Medulla oblongata (tissue), 1 donor: ENCODE results near the gene TEX44.
A peak's percentile ranks its signal among the peaks of the same experiment; 100 is the strongest.
"Not testable (repeated sequence)": the region's sequence is repeated elsewhere in the genome, so short reads cannot be mapped to it uniquely, and the experiment has no call there.

ENCODE experiments used
- DNase-seq: peaks from one replicate; pipeline ENCODE4 v3.0.0-alpha.2; 2015; ENCODE audit errors: extremely low spot score

The TEX44 gene

DNA sequence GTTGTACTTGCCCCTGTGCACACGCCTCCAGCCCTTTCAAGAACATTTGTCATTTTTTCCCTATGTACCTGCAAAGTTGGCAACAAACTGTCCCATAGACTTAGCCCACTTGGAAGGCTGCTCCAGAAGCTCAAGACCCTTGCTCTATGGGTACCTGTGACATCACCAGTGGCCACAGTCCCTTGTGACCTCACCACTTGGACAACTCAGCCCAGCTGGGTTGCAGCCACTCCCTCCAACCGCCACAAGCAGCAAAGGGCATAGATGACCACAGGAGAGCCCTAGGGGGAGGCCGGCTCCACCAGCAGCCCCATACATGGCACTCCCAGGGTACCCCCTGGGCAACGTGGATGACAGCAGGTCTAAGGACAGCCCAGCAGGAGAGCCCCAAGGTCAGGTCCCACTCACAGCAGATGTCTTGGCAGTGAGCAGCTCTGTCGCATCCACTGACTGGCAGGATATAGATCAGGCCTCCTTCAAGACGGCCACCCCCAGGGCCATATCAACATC is at the start of gene TEX44:
Gene TEX44, plus strand, starts transcription at position 229 of the 510 bp plus-strand sequence. Its CDS starts 88 bp downstream, at position 317.
- no peak for DNase-seq

DNA sequence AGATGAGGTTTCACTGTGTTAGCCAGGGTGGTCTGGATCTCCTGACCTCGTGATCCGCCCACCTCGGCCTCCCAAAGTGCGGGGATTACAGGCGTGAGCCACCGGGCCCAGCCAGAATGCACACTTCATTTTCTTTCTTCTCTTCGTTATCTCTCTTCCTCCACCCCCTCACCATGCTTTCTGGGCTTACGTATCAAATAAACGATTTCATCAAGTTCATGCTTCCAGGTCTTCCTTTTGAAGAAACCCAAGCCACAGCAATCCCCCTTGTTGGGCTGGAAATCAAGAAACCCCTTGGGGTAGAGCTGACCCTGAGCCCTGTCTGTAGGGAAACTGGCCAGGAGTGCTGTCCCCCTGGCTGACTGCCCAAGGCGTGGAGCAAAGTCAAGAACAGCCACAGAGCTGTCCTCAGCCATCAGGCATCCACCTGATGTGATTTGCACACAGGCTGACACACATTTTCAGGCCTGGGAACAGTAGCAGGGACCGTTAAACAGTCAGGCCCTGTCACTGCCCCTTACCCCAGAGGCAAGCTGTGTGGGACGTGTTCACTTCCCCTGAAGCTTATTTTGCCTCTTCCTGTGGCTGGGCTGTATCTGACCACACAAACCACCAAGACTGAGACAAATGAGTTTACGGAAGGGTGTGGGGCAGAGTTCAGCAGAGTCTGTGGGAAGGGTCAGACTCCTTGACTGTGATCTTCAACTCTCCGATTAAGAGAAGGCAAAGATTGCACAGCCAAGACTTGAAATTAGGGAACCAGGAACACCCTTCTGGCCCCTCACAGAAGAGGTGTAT is 47.4 kb upstream of the TEX44 start:
- peak; percentile 86 for DNase-seq

- no peak for DNase-seq
Observed at GRCh38 chr2:231546014-231546715, 46.5 kb upstream of the TEX44 start.

DNA sequence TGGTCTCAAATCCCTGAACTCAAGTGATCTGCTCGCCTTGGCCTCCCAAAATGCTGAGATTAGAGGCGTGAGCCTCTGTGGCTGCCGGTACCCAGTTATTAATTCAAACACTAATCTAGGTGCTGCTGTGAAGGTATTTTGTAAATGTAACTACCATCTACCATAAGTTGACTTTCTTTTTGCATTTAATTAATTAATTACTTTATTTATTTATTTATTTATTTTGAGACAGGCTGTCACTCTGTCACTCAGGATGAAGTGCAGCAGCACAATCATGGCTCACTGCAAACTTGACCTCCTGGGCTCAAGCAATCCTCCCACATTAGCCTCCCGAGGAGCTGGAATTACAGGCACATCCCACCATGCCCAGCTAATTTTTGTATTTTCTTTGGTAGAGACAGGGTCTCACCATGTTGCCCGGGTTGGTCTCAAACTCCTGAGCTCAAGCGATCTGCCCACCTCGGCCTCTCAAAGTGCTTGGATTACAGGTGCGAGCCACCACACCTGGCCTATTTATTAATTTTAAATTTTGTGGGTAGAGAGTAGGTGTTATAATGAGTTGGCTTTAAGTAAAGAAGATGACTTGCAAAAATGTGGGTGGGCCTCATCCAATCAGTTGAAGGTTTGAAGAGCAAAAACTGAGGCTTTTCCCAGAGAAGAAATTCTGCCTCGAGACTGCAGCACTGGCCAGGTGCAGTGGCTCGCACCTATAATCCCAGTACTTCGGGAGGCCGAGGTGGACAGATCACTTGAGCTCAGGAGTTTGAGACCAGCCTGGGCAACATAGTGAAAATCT is 45.2 kb upstream of the TEX44 start:
- DNase-seq, result no peak

- no peak for DNase-seq
Observed at GRCh38 chr2:231548752-231549151, 43.9 kb upstream of the TEX44 start.

DNA sequence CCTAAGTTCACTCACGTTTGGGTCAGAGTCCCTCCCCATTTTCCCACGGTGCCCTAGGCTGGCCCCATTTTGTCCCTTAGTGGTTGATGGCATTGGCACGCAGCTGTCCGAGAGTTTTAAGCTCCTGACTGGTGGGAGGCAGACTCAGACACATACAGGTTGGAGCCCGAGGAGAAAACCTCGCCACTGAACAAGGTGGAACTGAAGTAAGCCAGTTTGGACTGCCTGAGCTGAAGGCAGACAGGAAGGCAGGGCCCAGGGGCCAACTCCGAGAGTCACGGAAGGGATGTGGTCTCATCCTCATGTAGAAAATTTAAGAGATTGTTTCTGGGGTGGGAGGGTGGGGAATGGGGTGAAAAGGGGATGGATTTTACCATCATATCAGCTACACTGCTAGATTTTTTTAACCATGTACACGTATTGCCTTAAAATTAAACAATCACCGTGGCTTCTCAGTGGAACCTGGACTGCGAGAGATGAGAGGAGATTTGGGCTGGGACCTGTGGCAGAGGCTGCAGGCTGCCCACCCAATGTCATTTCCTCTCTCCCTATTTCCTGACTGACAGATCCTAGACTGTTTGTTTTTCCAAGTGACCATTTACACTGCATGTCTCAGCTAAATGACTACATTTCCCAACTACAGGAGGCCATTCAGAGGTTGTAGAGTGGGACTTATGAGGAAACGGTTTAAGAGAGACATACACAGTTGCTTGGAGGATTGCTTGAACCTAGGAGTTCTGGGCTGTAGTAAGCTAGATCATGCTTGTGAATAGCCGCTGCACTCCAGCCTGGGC is 43.0 kb upstream of the TEX44 start:
- DNase-seq, result no peak

- no peak for DNase-seq
Observed at GRCh38 chr2:231552752-231553151, 39.9 kb upstream of the TEX44 start.

GRCh38 chr2:231554327-231554726 is 38.3 kb upstream of the TEX44 start:
- DNase-seq, result no peak

- peak; percentile 30 for DNase-seq
Observed at GRCh38 chr2:231554748-231555545, 37.7 kb upstream of the TEX44 start.

DNA sequence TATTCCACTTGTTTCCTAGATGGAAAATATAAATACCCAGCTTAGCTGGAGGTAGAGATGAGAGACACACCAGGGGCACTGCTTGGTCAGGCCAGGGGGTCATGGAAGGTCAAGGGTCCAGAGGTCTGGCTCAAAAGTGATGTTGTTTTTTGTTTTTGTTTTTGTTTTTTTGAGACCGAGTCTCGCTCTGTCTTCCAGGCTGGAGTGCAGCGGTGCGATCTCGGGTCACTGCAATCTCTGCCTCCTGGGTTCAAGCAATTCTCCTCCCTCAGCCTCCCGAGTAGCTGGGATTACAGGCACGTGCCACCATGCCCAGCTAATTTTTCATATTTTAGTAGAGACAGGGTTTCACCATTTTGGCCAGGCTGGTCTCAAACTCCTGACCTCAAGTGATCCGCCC is 36.2 kb upstream of the TEX44 start:
- DNase-seq, result not testable (repeated sequence)

GRCh38 chr2:231556981-231557380 is 35.7 kb upstream of the TEX44 start:
- DNase-seq, result no peak

- DNase-seq, result peak; percentile 90
Observed at GRCh38 chr2:231557571-231558217, 35.0 kb upstream of the TEX44 start.

DNA sequence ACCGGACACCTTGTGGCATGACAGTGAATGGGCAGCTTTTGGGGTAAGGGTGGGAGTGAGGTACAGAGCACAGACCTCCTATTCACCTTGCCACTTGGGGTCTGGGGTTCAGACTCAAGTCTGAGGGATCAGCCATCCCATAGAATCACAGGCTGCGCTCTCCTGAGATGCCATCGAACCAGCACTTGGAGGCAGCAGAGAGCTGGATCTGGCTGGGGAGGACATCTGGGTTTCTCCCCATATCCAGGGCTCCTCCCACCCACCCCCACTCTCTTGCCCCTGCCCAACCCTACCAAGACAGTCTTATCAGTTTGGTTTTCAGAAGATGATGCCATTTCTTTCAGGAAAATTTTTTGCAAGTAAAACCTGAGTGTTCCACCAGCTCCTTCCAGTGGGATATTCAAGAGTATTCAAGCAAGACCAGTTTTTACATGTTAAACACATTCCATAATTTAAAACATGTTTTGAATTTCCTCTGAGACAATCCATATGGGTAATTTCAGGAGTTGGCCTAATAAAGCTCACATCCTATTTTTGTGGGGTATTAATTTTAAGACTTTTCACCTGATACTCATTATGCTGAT is 29.2 kb upstream of the TEX44 start:
- peak; percentile 88 for DNase-seq

DNA sequence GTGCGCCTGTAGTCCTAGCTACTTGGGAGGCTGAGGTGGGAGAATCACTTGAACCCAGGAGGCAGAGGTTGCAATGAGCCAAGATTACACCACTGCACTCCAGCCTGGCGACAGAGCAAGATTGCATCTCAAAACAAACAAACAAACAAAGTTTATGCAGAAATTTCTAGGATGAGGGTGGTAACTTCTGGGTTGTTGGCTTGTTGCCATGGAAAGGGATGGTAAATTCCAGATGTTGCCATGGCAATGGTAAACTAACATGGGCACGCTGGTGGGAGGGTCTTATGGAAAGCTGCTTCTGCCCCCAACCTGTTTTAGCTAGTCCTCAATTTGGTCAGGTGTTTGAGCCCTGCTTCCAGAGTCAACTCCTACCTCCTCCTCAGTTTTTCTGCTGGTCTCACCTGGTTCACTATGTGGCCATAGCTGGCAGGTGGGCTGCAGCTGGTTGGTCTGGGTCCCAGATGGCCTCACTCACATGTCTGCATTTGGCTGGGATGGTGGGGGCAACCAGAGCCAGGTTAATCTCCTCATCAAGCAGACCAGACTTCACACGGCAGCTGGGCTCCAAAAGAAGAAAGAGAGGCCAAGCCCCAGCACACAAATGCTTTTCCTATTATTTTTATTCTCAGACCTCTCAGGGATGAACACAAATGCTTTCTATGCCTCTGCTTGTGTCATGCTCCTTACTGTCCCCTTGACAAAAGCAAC is 26.6 kb upstream of the TEX44 start:
- DNase-seq, result no peak

DNA sequence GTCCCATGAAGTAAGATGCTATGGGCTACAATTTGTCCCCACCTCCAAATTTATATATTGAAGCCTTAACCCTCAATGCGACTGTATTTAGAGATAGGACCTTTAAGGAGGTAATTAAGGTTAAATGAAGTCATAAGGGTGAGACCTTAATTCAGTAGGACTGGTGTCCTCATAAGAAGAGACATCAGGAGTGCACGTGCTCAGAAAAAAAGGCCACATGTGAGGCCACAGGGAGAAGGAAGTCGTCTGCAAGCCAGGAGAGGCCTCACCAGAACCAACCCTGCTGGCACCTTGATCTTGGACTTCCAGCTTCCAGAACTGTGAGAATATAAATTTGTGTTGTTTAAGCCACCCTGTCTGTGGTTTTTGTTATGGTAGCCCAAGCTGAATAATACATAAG is 25.5 kb upstream of the TEX44 start:
- no peak for DNase-seq

GRCh38 chr2:231568098-231568784 is 24.4 kb upstream of the TEX44 start:
- DNase-seq, result no peak

DNA sequence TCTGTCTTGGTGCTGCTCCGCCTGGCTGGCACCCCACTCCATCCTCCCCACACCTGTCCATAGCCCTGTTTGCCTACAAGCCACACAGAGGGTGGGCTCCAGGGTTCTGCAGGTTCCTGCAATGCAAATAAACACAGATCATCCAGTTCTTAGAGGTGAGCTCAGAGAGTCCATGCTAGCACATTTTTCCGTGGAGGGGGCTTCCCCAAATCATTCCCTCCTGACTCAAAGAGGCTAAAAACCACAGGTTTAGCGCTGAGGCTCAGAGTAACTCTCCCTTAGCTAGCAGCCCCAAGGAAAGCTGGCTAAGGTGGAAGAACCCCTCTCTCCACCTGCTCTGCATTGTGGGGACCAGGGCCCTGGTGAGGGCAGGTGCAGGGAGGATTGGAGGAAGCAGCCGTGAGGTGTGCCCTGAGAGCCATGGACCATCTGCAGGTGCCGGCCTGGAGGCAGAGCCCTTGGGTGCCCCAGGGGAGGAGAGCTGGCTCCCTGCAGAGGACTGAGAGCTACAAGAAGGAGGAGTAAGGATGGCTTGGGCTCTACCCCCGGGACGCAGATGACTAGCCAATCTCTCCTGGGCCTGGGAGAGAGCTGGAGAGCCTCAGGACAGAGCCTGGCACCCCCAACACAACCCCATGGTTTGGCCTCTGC is 23.8 kb upstream of the TEX44 start:
- no peak for DNase-seq

DNA sequence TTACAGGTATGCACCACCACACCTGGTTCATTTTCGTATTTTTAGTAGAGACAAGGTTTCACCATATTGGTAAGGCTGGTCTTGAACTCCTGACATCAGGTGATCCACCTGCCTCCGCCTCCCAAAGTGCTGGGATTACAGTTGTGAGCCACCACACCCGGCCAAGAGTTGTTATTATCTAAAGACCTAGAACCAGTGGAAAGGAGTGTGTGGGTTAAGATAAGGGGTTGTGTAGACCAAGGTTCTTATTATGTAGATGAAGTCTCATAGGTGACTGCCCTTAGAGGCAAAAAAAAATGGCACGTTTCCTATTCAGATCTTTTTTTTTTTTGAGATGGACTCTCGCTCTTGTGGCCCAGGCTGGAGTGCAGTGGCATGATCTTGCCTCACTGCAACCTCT is 21.7 kb upstream of the TEX44 start:
- DNase-seq, result not testable (repeated sequence)
